Hepatocyte (in vitro differentiated cells): ENCODE data around the gene NBDY. TPM values are rescaled to one million over a fixed set of nuclear protein-coding genes. Genes with fewer than 3 reads are reported as not detected.

Source experiments
- DNase-seq: peaks from one replicate; pipeline ENCODE4 v3.0.0-alpha.2; 2016; ENCODE audit warnings: low spot score
- H2AFZ ChIP-seq: fragments of 200-600 bp; sonication (generic); 2 replicates; pipeline ENCODE4 v1.6.0; 2016; ENCODE audit warnings: antibody characterized with exemption, mild to moderate bottlenecking
- H3K27ac ChIP-seq: fragments of 200-600 bp; sonication (generic); 2 replicates; pipeline ENCODE4 v1.5.1; 2016; ENCODE audit warnings: mild to moderate bottlenecking
- H3K27me3 ChIP-seq: fragments of 200-600 bp; sonication (generic); 2 replicates; pipeline ENCODE4 v1.6.1; 2016
- H3K36me3 ChIP-seq: fragments of 200-600 bp; sonication (generic); replicated peaks from 2 replicates; pipeline ENCODE4 v1.5.1; 2016; ENCODE audit warnings: low read depth; ENCODE audit not compliant: insufficient read depth
- H3K4me1 ChIP-seq: fragments of 200-600 bp; sonication (generic); 2 replicates; pipeline ENCODE4 v1.5.1; 2016; ENCODE audit warnings: mild to moderate bottlenecking, moderate library complexity; ENCODE audit not compliant: insufficient read depth
- H3K4me2 ChIP-seq: fragments of 200-600 bp; sonication (generic); 2 replicates; pipeline ENCODE4 v1.6.0; 2016
- H3K4me3 ChIP-seq: fragments of 200-600 bp; sonication (generic); 2 replicates; pipeline ENCODE4 v1.5.1; 2016; ENCODE audit warnings: mild to moderate bottlenecking
- H3K79me2 ChIP-seq: fragments of 200-600 bp; sonication (generic); 2 replicates; pipeline ENCODE4 v1.6.0; 2017; ENCODE audit warnings: mild to moderate bottlenecking
- H3K9me2 ChIP-seq: fragments of 200-600 bp; sonication (generic); replicated peaks from 2 replicates; pipeline ENCODE4 v1.6.0; 2017; ENCODE audit warnings: mild to moderate bottlenecking; ENCODE audit not compliant: insufficient read depth
- H3K9me3 ChIP-seq: fragments of 200-600 bp; sonication (generic); 2 replicates; pipeline ENCODE4 v1.5.1; 2016; ENCODE audit warnings: low read depth, mild to moderate bottlenecking
- H4K20me1 ChIP-seq: fragments of 200-600 bp; sonication (generic); 2 replicates; pipeline ENCODE4 v1.6.0; 2016; ENCODE audit warnings: mild to moderate bottlenecking; ENCODE audit not compliant: insufficient read depth, poor library complexity, severe bottlenecking
- CTCF ChIP-seq: fragments of 200-600 bp; sonication (generic); IDR thresholded peaks from 2 replicates; pipeline ENCODE4 v1.5.1; 2016; ENCODE audit warnings: antibody characterized with exemption, mild to moderate bottlenecking; ENCODE audit not compliant: poor library complexity
- EZH2 ChIP-seq: fragments of 200-600 bp; sonication (generic); IDR thresholded peaks from 2 replicates; pipeline ENCODE4 v1.6.1; 2016; ENCODE audit warnings: antibody characterized with exemption, mild to moderate bottlenecking, borderline replicate concordance
- EZH2phosphoT487 ChIP-seq: fragments of 200-600 bp; sonication (generic); IDR thresholded peaks from one replicate; pipeline ENCODE4 v1.6.1; 2018; ENCODE audit warnings: antibody characterized with exemption, mild to moderate bottlenecking, low read depth, moderate library complexity; ENCODE audit not compliant: unreplicated experiment, severe bottlenecking
- WGBS: methylation state at CpG from one replicate; pipeline ENCODE4 v1.1.6; 2016; ENCODE audit warnings: low lambda C conversion rate; ENCODE audit errors: missing lambda C conversion rate; 5-methylcytosine and 5-hydroxymethylcytosine counted together
- polyA plus RNA-seq: library from polyadenylated mRNA; unstranded; fragments of >200 nt; fragmentation: Nextera tagmentation; extraction: Ambion mirVana; gene quantifications from 2 replicates; pipeline ENCODE4 v1.2.1, GENCODE V29; 2016
- total RNA-seq: library from RNA; depleted of rRNA; stranded (reverse); fragments of >200 nt; gene quantifications from 2 replicates; pipeline ENCODE4 v1.2.3, GENCODE V29; 2014

The NBDY gene
- total and polyA plus RNA-seq, 2 experiments from 2014 or later, result 20.4 to 166 TPM

GRCh38 chrX:56738670-56739069 lies 9.6 kb downstream of the NBDY start:
- Histone ChIP-seq H3K36me3 (peaks cover 5% of the 10 kb centered on the region), H3K9me3 (peaks cover 15% of the 10 kb centered on the region), H3K79me2 (peaks cover 58% of the 10 kb centered on the region), H4K20me1 (no peaks in the 10 kb centered on the region), H3K4me1 (no peaks in the 10 kb centered on the region), H3K27ac (peak overlapping the region; percentile 82), H3K4me3 (no peak overlapping the region), H3K27me3 (no peaks in the 10 kb centered on the region), H3K9me2 (no peaks in the 10 kb centered on the region), H2AFZ (no peak overlapping the region), H3K4me2 (no peak overlapping the region)
- TF ChIP-seq EZH2, result no peak
- no peak for TF ChIP-seq EZH2phosphoT487
- 65% methylated on average over 1 of the region's 1 CpG for WGBS
- peak; percentile 19 for DNase-seq

DNA sequence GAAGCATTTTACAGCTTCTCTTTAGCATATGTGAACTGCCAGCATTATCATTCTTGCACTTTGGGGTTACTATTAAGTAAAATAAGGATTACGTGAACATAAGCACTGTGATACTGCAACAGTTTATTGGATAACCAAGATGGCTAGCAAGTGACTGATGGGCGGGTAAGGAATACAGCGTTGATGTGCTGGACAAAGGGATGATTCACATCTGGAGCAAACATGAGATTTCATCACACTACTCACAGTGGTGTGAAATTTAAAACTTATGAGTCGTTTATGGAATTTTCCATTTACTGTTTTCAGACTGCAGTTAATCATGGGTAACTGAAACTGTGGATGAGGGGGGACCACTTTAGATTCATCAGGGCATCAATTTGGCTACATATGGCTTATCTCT lies 16.0 kb downstream of the NBDY start:
- H3K4me1 ChIP-seq, result no peaks in the 10 kb centered on the region
- TF ChIP-seq EZH2, result no peak
- TF ChIP-seq EZH2phosphoT487, result no peak
- no peak for TF ChIP-seq CTCF
- H3K27me3 ChIP-seq, result no peaks in the 10 kb centered on the region
- H3K27ac ChIP-seq, result no peak overlapping the region
- H2AFZ ChIP-seq, result no peak overlapping the region
- H3K79me2 ChIP-seq, result peaks cover 76% of the 10 kb centered on the region
- no peaks in the 10 kb centered on the region for H4K20me1 ChIP-seq
- H3K36me3 ChIP-seq, result peaks cover 5% of the 10 kb centered on the region
- DNase-seq, result no peak
- WGBS, result 83% methylated on average over 4 of the region's 4 CpGs
- no peaks in the 10 kb centered on the region for H3K9me2 ChIP-seq
- H3K4me3 ChIP-seq, result no peak overlapping the region
- H3K4me2 ChIP-seq, result no peak overlapping the region
- peaks cover 15% of the 10 kb centered on the region for H3K9me3 ChIP-seq

DNA sequence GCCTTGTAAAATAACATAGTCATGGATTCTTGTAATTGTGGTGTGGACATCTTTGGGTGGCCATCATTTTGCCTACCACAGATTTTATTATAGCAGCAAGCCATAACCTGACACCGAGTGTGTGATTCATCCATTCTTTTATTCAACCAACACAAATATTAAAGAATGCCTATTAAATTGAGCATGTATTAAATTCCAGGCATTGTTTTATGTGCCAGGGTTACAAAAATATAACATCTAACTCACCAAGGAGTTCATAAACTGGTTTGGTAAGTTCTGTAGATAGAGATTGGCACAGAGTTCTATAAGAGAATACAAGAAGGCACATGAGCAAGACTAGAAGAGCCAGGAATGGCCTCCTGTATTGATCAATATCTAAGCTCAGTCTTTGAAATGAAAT lies 18.0 kb downstream of the NBDY start:
- TF ChIP-seq EZH2phosphoT487 (no peak), EZH2 (no peak), CTCF (no peak)
- DNase-seq, result no peak
- H3K27me3 ChIP-seq, result no peaks in the 10 kb centered on the region
- 97% methylated on average over 1 of the region's 1 CpG for WGBS
- peaks cover 58% of the 10 kb centered on the region for H3K79me2 ChIP-seq
- no peak overlapping the region for H2AFZ ChIP-seq
- no peak overlapping the region for H3K4me2 ChIP-seq
- H3K27ac ChIP-seq, result no peak overlapping the region
- no peaks in the 10 kb centered on the region for H3K4me1 ChIP-seq
- peaks cover under 1% of the 10 kb centered on the region for H3K36me3 ChIP-seq
- peaks cover 9% of the 10 kb centered on the region for H3K9me3 ChIP-seq
- H4K20me1 ChIP-seq, result no peaks in the 10 kb centered on the region
- no peak overlapping the region for H3K4me3 ChIP-seq
- H3K9me2 ChIP-seq, result no peaks in the 10 kb centered on the region

- H2AFZ ChIP-seq, result no peak overlapping the region
- no peak for TF ChIP-seq EZH2phosphoT487
- no peak for TF ChIP-seq CTCF
- TF ChIP-seq EZH2, result no peak
- peaks cover 28% of the 10 kb centered on the region for H3K79me2 ChIP-seq
- peaks cover 5% of the 10 kb centered on the region for H3K9me3 ChIP-seq
- no peaks in the 10 kb centered on the region for H3K4me1 ChIP-seq
- H3K9me2 ChIP-seq, result no peaks in the 10 kb centered on the region
- peaks cover 4% of the 10 kb centered on the region for H3K36me3 ChIP-seq
- no peak overlapping the region for H3K4me2 ChIP-seq
- no peaks in the 10 kb centered on the region for H4K20me1 ChIP-seq
- no peak overlapping the region for H3K27ac ChIP-seq
- no peak overlapping the region for H3K4me3 ChIP-seq
- H3K27me3 ChIP-seq, result no peaks in the 10 kb centered on the region
- DNase-seq, result no peak
Observed at GRCh38 chrX:56751071-56751470, 22.0 kb downstream of the NBDY start.
